GM18502 (cell line): ENCODE data around the gene INSIG2.

Source experiments
- ATAC-seq: cut with Tn5 transposase; IDR thresholded peaks from one replicate; pipeline ENCODE4 v1.9.1; 2021; ENCODE audit warnings: mild to moderate bottlenecking; ENCODE audit not compliant: unreplicated experiment, poor library complexity

The INSIG2 gene

DNA sequence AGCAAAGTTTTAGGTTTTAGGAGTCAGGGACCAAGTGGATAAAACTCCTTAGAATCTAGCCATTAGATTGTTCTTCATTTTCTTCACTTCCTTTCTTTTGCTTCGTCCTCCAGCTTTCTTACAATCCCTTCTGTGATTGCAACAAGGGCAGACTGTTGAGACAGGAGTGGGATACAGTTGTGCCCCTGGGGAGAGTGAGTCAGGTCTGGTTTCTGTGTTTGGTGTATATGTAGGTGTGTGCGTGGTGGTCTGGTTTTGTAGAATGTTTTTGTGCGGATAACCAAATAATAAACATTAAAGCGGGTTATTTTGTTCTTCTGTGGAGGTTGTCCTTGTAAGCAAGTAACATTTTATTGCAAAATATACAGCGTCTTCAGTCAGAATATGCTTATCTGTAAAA is 7.3 kb downstream of the INSIG2 start:
- no peak for ATAC-seq

DNA sequence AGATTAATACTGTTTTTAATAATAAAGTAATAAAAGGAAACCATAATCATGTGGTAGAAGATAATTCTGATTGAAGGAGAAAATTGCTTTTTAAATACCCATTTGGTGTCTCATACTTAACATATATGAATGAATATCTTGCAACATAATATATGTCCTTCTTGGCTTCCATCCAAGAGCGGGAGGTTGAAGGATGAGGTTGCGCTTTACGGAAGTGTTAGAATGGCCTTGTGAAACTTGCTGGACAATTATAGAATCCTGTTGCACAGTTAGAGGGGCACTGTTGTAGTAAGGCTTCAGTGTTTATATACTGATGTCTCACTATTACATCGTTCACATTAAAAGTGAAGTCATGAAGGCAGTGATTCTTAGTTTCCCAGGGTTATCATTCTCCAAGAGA is 9.4 kb downstream of the INSIG2 start:
- no peak for ATAC-seq

DNA sequence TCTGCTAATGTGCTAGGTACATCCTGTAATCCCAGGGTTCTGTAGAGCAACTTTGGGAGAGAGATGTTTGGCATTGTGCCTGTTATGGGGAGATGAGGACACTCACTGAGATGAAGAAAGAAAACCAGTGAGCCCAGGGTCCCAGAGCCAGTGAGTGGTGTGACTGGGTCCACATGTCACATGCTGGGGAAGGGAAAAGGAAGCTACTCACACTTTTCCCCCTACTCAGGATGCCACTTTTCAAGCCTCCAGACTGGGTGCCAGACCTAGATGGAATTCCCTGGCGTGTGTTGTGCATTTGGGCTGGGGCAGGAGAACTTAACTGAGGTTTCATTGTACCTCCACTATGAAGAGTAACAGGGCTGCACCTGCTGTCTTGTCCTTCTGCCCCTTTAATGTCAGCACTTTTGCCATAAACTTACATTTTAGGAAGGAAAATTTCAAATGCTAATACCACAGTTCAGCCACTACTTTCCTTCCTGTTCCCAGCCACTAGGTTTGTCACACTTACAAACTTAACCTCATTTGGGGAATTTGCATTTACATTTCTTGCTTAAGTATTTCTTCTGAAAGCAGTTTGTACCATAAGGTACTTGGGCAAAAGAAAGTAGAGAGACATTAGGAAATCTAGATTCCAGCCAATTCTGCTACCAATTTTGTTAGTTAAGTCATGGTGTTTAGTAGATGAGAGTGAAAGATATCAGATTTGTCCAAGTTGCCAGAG is 10.2 kb downstream of the INSIG2 start:
- no peak for ATAC-seq

DNA sequence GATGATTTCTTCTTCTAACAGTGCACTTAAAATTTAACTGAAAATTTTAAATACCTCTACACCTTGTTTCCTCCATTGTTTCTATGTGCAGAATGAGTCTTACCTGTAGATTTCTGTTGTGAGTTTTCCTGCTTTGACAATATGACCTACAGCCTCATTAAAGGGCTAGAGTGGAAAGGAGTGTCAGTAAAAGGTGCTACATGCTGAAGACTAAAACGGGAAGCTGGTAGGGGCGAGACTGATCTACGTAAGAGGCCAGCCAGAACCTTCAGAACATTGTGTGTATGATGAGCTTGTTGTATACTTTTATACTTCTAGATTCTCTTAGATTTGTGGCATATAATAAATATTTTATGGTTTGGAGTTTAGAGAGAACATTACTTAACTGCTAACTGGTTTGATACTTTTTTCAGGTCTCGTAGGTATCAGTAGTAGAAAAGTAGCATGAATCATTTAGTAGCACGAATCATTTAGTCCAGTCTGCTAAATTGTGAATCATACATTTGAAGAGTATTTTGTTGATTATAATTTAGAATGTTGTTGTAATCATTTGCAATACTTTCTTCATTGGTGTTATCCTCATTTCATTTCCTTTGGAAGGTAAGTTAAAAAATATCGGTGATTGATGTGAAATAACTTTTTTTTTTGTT is 14.3 kb downstream of the INSIG2 start:
- no peak for ATAC-seq

DNA sequence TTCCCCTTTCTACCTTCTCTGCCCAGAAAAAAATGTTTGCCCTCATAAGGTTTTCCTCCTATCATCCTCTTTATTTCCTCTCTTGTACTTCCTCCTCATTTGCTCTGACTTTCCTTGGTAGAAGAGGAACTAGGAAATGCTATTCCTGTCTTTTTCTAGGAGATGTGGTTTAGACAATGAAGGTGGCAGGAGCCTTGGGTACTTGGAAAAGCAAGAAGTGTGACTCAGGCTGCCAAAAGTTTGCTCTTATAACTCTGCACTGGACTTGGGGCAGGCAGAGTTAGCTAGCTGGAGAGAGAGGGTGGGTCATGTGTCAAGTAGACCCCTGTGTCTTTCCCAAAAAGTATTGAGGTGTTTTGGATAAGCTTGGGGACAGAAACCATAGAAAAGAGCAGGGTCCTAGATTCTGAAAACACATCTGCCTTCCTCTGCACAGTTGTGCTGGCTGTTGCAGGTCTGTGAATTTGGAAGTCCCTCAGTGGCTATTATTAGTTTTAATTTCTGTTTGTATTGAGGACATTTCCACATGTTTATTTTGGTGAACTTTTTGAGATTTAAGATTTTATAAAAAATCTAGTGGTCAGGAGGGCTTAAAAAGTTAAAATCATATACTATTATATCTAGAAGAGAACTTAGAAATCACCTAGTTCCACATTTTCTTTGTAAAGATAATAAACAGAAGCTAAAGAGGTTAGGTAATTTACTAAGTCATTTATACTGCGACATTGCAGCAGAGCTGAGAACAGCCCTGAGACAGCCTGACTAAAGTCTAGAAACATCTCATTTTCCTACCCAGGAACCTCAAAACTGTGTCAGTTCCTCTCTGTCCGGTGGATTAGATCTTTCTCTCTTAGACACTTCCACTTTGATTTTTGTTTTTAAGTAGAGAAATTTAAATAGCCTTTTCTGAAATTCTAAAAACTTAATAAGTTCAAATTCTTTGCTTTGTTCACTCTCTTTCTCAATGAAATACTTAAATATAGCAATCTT is 16.0 kb downstream of the INSIG2 start:
- ATAC-seq, result peak; percentile 98

DNA sequence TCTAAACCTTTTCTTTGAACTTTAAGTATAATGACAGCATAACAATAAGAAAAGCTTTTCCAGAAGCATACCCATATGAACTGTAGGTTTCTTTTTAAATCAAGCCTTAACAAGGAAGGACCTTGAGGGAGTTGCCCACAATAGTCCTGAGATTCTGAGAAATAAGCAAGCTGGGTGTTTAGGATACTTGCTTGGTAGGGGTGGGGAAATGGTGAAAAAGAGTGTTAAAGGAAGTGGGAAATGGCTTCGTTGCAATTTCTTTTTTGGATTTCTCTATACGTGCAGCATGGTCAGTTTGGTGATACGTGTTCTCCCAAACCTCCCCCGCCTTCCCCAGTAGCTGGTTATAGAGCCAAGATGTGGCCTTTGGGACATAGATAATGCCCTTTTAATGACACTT is 17.2 kb downstream of the INSIG2 start:
- ATAC-seq, result no peak

DNA sequence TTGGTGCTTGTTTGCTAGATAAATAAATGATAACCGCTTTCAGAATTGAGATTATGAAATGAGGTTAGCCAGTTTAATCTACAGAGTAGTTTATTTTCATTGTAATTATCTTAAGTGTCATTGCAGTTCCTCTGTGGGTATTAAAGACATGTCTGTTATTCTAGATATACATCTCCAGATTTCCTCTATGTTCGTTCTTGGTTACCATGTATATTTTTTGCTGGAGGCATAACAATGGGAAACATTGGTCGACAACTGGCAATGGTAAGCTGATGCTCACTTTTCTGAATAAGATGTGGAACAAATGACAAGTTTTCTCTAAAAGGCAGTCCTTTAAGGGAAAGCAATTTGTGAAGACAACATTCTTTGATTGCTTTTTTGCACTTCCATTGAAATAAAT is 18.7 kb downstream of the INSIG2 start:
- no peak for ATAC-seq

DNA sequence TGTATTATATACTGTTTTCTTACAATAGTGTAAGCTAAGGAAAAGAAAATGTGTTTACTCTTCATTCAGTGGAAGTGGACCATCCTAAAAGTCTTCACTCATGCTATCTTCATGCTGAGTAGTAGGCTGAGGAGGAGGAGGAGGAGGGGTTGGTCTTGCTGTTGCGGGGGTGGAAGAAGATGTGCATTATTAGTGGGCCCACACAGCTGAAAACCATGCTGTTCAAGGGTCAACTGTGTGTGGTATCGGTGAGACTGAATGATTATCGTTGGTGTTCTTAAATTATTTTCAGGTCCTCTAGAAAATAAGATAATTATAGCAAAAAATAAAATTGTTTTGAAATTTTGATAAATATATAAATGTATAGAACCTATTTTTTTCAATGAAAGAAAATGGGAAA is 22.0 kb downstream of the INSIG2 start:
- no peak for ATAC-seq

DNA sequence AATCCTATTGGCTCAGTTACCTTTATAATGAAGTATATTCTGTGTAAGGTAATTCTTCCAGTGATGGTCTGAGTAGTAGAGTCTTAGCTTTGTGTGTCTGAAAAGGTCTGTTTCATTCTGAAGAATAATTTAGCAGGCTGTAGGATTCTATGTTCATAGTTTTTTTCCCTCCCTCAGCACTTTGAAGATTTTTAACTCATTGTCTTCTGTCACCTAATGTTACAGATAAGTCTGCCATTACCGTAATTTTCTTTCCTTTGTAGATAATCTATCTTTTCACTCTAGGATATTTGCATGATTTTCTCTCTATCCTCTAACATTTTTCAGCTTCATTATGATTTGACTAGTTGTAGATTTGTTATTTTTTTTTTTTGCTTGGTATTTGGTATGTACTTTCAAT is 22.7 kb downstream of the INSIG2 start:
- ATAC-seq, result no peak

DNA sequence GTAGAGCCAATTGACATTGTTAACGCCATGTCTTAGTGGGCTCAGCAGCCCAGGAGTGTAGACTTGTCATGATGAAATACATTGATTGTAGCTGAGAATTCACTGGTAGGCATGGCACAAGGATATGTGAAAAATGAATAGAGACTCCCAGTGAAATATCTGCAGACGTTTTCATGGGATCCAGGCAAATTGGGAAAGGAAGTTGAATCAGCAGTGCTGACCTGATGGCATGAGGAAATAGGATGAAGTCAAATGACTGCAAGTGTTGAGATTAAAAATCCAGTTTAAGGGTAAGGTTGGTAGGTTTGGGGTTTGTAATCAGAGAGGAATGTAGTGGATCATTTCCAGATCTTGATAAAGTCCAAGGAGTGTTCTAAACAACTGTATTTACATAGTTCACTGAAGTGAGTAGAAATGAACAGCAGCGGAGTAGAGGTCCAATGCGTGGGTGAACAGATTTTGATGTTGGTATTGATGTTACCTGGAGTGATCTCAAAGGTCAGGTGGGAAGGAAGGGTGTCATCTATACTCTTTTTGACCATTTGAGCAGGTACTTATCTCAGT is 24.6 kb downstream of the INSIG2 start:
- ATAC-seq, result no peak

DNA sequence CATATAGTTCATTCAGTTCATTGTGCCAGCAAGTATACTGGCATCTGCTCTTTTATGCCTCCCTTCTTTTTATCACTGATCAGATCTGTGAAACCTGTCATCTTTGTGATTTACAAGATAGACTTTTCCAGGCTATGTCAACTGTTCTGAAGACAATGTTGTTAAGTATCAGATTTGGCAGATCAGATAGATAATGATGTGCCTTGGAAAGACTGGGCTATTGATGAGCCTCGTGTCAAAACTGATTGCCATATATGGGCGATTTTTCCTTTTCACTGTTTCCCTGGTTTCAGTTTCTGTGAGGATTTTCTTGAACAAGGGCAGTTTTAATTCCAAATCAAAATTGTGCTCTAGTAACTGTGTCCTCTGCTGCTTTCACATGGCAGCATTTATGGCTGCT is 26.6 kb downstream of the INSIG2 start:
- ATAC-seq, result no peak

DNA sequence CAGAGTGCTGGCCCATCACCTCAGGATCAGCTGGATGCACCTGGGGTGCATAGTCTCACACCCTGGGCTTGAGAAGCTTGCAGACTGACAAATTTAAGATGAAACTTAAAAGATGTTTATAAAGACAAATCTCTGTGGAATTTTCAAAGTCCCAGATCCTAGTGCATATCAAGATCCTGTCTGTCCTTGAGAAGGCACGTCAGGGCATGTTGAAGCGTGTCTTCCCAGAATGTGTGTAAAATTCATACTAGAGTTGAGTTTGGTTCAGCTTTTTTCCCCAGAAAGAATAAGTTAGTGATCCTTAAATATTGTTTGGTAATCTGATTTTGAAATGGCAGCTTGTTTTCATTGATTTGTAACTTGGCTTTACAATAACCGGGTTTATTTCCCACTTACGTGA is 27.5 kb downstream of the INSIG2 start:
- ATAC-seq, result no peak

DNA sequence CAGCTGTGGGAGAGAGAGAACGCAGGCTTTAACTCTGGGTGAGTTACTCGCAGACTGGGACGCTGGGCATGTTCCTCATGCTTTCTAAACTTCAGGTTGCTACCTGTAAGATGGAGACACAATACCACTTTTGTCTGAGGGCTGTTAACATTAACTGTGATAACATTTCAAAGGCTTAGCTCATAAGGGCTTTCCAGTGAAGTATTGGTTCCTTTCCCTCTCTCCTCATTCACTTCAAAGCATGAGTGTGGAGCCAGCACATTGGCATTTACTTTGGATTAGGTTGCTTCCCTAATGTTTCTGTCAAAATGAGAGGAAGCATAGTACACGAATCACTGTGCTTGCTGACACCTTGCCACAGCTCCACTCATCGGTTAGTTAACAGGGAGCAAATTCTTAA is 30.2 kb downstream of the INSIG2 start:
- no peak for ATAC-seq

DNA sequence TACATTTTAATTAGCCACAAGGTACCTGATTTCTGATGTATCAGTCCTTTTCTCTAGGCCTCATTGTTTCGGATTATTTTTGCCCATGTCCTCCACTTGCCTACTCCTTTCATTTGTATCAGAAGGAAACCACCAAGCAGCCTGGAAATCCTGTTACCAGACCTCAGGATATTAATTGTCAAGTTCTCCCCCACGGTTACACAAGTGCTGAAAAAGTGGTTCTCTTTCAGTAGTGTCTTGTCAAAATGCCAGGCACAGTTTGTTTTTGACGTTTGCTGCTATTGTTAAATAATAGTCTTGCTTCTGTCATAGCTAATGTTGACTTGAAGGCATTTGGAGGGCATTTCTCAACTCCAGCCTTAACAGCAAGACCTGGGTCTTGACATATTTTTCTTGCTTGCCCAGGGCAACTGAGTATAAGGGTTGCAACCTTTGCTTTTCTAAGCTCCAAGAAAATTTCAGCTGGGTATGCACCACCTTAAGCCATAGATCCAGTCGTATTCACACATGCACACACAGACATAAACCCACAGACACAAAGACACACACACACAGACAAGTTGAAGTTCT is 31.0 kb downstream of the INSIG2 start:
- ATAC-seq, result no peak

DNA sequence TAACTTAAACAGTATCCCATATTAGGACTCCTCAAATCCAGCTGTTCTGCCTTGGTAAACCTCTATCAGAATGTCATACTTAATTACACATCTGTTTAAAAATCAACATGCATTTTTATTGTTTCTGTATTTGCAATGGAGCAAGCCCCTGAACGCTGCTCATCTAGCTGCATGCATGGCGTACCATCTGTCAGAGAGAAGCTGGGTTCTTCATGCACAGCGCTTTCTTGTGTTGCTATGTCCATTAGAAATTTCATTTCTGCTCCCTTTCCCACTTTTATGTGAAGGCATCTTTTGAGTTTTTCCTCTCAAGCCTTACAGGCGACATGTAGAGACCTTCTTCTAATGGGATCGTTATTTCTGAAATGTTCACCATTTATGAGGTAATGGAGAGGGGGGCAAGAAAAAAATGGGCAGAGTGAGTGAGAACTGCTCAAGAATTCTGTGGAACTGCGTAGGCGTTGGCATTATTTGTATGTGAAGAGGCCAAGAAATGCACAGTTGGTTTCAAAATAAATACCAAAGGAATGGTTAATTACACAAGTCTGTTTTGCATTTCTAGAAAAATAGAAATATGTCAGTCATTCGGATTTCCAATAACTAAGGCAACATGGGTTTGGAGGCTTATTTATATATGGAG is 31.6 kb downstream of the INSIG2 start:
- ATAC-seq, result no peak

DNA sequence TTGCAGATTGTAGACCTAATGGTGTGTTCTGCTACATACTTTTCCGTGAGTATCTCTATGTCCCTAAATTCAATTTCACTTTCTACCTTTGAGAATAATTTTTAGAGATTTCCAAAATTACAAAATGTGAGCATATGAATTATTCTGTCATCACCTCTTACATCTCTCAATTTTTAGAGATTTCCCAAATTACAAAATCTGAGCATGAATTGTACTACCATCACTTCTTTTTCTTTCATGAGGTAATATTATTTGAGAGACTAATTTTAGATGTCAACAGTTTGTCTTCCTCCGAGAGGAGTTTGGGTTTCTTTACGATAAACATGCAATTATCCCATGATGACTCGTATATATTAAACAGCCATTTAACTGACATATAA is 32.1 kb downstream of the INSIG2 start:
- ATAC-seq, result no peak

DNA sequence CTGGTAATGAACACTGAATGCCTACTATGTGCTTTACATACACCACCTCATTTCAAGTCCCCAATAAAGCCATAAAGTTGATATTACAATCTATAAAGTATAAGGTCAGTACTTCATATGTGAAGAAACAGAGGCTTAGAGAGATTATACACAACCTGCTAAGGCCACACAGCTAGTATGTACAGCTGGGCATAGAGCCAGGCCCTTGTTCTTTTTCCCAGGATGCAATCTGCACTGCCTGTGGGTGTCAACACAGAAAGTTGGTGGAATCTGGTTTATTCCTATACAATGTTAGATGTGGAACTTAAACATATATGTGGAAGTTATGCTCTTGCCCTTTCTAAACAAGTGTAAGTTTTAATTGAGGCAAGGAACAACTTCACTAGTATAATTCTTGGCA is 32.8 kb downstream of the INSIG2 start:
- ATAC-seq, result no peak

DNA sequence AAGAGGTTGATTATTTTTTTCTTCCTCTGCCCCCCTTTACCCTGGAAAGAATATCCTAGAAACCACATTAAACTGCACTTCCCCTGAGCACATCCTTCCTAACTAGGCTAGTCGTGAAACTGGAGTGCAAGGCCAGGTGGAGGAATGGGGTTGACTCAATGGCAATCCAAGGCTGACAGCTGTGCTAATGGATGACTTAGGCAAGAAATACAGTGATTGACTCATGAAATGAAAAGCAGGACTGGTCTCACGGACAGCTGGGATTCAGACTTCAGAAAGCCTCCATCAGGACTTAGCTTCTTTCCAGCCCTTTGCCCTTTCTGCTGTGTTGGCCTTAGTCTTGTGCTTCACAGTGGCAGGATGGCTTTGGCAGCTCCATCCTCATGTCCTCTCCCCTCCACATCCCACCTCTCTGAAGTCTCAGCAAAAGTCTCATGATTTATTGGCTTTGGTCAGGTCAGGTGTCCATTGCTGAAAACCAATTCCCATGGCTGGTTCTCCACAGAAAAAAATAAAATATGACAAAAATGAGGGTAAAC is 33.8 kb downstream of the INSIG2 start:
- ATAC-seq, result no peak

DNA sequence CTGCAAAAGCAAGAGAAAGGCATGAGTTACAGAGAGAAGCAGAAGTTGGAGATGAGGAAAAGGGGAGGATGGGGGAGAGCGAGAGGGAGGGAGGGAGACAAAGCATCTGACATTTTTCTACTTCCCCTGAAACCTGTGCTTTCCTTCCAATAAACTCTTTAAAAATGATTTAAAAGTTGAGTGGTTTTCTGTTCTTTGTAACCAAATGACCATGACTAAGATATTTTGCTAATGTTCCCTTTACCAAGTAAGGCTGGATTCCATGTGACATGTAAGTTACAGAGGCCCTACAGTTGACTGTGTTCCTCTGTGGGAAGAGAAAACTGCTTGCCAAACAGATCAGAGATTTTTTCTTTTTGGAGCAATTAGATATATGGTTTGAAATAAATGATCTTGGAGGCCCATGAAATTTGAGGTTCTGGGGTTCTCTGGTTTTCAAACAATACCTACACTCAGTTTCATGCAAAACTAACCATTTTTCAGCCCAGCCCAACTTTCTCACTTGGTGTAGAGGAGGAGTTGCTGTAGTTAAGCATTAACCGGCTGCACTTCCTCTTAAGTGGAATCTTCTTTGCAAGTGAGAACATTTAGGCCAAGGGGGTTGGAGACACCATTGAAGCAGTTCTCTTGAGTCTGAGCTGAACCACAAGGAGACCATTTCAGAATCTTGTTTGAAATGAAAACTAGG is 34.5 kb downstream of the INSIG2 start:
- peak; percentile 88 for ATAC-seq
